ELF-1 (cell line): ENCODE results near the gene SEMA3A.

Experiments
- DNase-seq: peaks from one replicate; pipeline ENCODE4 v3.0.0-alpha.2; 2016; ENCODE audit warnings: low read depth, low spot score

Gene SEMA3A

DNA sequence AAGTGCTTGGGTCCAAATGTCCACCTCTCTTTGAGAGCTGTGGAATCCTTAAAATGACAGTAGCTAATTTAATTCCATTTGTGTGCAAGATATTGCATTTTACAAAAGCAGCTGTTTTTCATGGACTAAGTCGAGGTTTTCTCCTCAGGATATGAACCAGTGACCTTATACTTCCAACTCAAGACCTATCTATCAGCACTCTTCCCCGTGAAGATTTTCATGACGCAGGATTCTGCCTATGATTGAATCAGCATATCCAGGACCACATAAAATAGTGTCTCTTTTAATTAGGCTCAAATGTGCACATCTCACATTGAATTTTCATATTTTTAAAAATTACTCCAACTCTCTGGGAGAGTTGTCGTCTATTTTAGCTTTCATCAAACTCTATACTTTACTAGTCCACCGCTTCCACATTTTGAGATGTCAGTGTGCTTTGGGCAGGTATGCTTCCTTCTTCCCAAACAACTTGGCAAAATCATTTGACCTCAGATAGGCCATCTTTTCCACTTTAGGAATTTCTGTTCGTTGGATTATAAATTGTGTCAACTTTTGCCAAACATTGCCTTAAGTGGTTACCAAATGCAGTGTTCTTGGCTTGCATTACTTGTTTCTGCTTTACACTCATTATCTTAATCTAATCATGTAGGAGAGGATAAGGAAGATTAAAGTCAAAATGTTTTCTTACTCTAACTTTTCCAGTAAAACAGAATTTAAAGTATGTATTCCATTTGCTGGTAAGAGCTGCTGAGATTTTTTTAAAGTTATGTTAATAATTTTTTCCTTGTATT is 39.4 kb downstream of the SEMA3A start:
- no peak for DNase-seq

DNA sequence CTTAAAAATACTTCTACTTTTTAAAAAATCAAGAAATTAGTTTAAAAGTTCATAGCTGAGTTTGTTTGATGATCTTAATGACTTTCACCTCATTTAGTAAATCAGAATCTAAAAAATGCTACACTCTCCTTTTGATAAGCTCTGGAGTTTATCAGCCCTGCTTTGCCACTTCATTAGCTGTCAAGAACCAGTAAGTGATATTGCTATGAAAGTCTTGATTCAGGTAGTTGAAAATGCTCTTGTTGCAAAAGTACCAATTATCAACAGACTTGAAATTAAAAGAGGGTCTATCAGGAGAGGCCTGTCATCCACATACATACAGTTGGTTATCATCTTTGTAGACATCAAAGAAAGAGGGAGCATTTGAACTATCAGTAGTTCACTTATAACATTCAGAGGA is 41.6 kb downstream of the SEMA3A start:
- DNase-seq = no peak

DNA sequence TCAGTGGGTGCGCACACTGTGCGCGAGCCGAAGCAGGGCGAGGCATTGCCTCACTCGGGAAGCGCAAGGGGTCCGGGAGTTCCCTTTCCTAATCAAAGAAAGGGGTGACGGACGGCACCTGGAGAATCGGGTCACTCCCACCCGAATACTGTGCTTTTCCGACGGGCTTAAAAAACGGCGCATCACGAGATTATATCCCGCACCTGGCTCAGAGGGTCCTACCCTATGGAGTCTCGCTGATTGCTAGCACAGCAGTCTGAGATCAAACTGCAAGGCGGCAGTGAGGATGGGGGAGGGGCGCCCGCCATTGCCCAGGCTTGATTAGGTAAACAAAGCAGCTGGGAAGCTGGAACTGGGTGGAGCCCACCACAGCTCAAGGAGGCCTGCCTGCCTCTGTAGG is 44.2 kb downstream of the SEMA3A start:
- peak; percentile 56 for DNase-seq

DNA sequence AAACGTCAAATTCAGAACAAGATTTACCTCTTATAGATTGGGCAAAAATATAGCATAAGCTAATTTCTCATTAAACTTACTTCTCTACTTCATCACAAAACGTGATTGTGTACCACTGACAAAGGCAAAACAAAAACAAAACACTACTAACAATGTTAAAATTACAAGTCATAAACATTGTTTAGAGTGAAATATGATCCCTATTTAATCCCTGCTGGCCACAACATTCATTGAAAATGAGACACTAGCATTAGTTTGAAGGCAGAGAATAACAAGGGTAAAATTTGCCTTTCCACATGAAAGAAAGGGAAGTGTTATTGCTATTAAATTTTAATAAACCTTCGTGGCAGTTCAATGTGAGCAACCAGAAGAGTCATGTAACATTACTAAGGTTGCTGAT is 45.0 kb downstream of the SEMA3A start:
- DNase-seq = no peak

DNA sequence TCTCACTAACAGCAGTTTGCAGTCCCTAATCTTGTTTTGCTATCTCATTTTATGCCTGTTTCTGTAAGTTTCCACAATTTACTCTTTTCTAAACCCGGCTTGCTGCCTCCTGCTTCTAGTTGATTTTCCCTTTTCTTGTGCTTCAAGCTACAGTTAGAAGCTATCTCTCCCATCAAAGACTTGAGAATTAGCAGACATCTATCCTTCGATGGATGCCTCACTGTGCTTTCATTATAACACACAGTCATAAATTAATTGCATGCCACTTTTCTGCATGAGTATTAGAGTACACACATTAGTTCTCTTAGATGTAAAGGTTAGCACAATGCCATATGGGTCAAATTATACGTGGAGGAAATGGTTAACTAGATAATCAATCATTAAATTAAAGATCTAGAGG is 48.7 kb downstream of the SEMA3A start:
- DNase-seq = no peak

DNA sequence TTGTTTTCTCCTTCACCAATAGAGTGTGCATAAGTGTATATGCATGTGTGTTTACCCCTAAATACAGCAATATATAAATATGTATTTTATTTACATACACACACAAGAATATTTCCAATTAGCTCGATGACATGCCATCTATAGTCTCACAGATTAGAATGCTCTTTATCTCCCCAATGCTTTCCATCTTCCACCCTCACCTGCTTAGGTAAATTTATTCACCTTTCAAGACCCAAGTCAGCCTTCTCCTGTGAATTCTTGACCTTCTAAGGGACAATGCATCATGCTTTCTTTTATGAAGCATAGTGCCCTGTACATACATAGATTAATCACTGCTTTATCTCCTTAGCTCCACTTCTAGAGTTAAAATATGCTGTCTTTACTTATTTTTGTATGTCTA is 49.7 kb downstream of the SEMA3A start:
- no peak for DNase-seq

DNA sequence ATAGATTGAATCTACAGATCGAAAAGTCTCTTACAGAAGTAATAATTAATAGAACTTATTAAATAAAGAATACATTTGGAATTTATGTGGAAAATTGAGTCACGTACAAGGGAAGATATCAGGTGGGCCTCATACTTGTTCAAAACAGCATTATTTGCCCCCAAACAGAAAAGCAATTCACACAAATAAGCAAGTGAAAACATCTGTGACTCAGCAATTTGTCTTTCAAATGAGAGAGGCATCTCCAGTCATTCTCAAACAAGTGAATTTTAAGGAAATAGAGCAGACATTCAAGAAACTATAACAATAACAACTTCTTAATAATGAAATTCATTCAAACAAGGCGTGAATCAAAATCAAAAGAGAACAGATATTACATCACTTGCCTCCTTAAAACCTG is 50.1 kb downstream of the SEMA3A start:
- no peak for DNase-seq

DNA sequence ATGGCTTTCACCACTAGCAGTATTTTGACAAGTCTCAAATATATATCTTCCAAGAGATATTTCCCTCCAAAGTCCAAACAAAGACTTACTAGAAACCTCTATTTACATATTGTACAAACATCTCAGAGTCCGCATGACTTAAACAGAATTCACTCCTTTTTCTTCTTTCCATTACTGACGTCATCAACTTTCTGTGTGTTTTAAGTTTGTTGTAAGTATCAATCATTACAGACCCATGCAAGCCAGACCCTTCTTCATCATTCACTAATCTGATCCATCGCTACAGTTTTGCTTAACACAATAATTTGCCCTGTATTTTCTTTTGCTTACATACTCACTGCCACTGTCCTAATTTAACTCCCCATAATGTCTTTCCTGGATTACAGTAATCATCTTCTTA is 51.9 kb downstream of the SEMA3A start:
- DNase-seq = no peak

DNA sequence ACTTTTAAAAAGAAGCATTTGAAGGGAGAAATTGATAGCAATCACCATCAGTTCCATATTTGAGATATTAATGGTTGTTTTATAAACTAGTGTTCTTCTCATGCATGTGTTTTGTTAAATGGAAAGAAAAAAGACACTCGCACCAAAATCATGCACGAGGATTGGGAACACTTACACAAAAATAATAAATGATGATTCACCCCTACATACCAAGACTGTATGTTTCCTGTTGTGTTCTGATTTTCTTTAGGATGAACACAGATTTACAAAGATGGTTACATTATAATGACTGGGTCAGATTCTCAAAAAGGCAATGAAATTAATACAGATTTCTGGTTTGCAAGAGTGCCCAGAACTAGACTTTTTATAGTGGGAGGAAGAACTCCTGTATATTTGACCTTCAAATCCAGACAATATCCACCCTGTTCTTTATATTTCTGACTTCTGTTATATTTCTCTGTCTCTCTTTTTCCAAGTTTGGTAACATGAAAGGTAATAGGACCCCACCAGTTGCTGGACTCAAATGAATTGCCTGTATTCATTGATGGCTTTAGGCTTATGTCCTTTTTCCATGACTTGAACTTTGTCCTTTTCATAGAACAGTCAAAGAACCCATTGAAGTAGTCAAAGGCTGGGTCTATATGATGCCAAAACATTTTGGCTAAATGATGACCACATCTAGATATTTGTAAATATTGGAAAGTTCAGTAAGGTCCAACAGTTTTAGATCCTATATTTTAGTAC is 54.4 kb downstream of the SEMA3A start:
- DNase-seq = no peak

DNA sequence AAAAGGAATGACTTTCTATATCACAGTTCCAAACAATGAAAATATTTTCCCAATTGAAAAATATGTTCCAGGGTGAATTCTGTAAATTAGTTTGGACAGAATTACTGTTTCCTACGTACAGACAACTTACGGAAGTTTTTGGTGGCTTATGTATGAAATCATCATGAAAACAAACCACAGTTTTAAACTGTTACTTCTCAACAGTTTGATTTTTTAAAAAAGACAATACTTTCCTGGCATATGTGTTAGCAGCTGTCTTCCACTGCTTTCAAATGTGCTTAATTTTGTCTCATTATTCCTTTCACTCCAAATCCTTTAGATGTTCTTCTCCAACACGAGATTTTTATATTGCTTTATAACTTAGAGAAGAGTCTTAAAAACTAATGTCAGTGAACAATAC is 56.2 kb downstream of the SEMA3A start:
- DNase-seq = no peak

DNA sequence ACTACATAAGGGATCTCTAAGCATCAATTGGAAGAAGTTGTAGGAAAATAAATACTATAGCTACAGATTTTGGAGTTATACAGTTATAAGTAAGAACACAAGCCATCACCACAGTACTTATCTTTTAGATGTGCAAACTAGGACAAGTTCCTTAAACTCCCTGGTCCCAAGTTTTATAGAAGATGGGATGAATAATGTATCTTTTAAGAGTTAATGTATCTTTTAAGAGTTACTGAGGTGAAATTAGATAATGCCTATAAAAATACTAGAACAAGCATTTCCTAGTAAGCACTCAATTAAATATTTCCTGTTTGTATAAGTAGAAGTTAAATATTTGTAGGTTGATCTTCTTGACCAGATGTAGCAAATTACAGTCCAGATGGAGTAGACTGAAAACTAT is 56.8 kb downstream of the SEMA3A start:
- no peak for DNase-seq

DNA sequence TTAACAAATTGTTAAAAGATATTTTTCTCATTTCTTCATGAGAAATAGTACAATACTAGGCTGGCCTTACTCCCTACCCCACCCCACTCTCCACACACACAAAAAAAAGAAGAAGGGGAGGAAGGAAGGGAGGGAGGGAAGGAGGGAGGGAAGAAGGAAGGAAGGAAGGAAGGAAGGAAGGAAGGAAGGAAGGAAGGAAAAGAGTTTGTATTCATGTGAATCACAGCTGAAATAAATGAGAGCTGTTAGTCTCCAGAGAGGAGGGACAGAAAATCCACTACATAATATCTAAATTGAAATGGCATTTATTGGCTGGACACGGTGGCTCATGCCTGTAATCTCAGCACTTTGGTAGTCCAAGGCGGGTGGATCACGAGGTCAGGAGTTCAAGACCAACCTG is 57.8 kb downstream of the SEMA3A start:
- no peak for DNase-seq

DNA sequence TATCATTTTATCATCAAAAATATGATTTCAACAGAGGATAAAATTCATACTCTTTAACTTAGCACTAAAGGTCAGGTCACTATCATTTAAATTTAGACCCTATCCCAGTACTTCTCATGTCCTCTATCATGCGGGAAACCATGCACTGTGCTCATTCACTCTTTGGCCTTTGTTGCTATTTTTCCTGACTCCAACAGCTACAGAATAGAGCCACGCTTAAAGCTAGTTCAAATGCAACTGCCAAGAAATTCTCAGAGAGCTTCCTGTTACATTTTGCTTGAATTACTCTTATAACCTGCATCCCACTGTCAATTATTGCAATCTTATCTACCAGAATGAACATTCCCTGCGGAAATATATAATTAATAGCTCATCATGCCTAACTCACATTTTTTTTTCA is 58.3 kb downstream of the SEMA3A start:
- DNase-seq = no peak

DNA sequence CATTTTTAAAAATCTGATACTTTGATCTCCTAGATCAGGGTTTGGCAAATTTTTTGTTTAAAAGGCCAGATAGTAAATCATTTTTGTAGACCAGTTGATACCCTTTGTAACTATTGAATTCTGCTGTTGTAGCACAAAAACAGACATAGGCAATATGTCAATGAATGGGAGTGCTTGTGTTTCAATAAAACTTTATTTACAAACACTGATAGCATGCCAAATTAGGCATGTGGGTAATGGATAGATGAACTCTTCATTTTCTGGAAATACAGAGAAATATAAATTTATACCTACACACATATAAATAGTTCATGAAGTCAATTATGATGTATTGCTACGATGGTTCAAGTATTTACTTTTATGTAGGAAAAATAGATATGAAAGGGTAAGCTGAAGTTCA is 60.4 kb downstream of the SEMA3A start:
- DNase-seq = no peak

DNA sequence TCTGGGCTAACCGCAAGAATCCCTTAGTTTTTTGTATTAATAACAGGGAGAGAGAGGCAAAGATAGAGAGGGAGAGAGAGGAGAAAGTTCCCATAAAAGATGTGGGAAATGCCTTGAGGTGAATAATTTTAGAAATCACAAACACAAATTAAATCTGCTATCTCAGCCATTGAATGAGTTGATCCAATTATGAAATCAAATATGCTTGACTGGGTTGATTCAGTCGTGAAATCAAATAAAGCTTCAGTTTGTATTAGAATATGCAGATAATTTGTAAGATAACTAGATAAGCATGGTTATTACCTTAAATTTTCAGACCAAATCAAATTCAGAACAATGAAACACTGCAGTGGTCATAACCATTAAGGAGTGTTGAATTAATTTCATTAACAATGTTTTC is 68.9 kb downstream of the SEMA3A start:
- no peak for DNase-seq

DNA sequence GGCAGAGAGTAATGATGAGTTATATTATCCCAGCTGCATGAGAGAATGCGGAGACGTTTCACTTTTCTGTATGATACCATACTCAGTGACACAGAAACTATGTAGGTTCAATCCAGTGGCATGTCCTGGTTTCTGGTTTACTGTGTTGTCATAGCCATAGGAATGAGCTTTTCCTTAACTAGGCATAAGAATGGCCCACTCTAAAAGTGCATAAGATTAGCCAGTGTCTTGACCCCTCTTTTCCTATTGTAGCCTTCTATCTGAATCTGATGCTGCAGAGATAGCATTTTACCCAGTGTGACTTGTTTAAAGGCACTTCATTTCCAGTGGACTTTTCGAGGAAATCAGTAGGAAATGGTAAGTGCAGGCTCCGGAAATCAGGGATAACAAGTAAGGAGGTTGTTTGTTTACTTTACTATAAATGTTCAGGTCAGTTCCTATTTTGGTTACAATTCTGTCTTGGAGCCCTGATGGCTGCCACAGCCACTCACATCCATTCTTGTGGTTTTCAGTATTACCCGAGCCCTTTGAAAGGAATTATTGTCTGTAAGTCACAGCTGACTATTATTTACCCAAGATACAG is 70.5 kb downstream of the SEMA3A start:
- DNase-seq = no peak

DNA sequence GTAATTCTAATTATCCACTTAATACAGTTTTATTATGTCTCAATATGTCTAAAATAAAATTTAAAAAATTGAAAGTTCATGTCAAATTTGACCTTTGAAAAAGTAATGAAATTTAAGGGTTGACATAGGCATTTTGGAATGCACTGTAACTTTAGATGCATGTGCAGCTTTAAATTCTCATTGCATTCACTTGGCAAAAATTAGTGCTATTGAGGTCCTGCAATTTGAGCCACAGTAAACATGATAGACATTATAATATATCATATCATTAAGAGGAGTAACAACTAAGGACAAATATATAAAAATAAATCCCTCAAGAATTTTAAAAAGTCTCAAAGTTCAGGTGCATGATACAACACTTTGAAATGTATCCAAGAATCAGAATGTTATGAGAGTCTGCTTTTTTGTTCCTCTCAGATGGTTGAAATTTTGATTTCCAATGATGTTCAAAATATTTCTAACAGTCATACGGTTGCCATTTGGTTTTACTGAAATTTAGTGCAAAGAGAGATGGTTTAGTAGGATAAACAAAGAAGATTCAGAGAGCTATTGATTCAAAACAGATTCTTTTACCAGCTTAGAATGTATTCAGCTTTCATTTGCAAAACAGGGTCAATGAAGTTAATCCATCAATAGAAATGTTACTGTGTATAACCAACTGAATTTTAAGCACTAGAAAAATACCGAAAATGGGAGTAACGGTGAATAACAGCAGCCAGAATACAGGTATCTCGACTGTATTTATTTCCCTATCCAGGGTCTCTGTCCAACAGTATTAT is 71.8 kb downstream of the SEMA3A start:
- no peak for DNase-seq

DNA sequence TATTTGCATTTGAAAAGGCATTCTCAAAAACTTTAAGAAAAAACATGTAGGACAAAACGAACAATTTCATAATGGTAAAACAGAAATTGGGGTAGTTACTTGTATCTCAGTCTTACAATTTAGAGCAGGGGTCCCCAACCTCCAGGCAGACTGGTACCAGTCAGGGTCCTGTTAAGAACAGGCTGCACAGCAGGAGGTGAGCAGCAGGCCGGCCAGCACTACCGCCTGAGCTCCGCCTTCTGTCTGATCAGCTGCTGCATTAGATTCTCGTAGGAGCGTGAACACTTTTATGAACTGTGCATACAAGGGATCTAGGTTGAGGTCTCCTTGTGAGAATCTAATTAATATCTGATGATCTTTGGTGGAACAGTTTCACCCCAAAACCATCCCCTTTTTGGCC is 77.3 kb downstream of the SEMA3A start:
- no peak for DNase-seq

DNA sequence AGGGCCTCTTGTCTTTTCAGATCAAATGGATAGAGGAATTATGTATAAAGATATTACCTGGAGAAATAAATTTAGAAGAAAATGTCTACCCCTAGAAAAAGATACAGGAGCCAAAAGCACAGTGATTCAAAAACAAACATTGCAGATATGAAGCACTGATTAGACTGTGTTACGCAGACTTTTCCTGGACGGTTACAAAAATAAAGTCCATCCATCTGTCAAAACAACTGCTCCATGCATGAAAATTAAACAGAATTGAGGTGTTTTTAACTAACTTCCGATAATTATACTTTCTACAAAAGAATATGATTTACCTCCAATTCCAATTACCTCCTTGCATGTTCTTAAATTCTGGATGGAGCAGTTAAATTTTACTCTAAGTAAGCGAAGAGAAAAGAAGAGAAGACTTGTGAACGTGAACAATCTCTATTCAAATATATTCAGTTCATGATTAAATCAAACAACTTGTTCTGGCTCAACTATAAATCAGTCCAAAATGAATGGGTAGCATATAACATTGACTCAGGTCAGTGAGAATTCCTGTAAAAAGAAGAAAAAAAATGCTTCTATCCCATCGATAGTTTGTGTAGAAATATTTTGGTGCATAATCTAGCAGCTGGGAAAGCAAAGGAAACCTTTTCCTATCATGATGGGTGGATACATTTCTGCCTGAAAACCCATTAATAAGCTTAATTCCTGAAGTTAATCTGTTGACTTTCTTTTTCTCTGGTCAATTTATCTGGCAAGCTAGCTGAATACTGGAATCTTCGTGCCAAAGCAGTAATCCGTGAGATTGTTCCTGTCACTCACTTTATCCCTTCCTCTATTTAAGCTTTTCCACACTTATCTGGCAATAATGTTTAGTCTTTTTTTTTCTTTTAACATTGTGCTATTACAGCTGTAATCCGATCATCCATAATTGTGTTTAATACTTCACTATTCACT is 80.4 kb downstream of the SEMA3A start:
- no peak for DNase-seq

DNA sequence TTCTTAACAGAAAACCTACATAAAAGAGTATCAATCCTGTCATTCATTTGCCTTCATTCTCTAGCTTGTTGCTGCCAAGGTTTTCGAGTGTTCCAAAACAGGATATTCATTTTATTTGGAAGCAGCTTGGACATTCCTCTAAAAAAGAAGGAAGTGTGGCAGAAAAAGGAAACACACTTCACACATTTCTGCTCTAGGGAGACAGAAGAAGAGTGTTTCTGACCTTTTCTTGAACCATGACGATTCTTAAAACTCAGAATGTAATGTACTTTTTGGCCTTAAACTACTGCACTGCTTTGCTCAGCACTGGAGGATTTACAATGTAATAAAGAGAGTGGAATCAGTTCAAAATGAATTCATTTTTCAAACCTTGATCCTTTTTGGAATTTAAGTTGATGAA is 81.3 kb downstream of the SEMA3A start:
- no peak for DNase-seq

DNA sequence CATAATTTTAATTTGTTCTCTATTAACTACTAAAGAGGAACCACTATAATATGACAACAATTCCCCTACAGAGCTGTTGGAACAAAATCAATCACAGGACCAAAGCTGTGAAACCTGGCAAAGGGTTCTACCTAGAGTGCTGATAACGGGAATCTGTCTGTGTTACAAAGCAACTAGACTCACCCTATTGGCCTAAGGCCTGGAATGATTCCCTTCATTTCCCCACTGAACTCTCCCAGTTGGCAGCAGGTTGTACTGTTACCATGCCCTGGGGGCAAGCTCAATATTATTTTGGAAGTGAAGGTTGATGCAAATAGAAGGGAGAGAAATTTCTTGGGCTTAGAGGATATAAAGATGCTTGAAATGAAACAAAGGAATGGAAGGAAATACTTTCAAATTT is 81.8 kb downstream of the SEMA3A start:
- no peak for DNase-seq
